ENCODE measurements around the gene GNG5. TPM values are rescaled to one million over a fixed set of nuclear protein-coding genes. Genes with fewer than 3 reads are reported as not detected.

The GNG5 gene
- total RNA-seq, 1 experiment from 2014 or later = 115 TPM

GRCh38 chr1:84488107-84488506 lies 18.3 kb downstream of the GNG5 start:
- H3K4me2 ChIP-seq (ENCODE audit: insufficient read depth, insufficient read length, low read length) = no peak overlapping the region
- H3K23ac ChIP-seq (ENCODE audit: insufficient read length, low read depth, low read length) = no peak overlapping the region
- H3K4me1 Mint-ChIP-seq = no peaks in the 10 kb centered on the region
- H2BK120ac ChIP-seq (ENCODE audit: low read depth, low read length, poor library complexity, severe bottlenecking) = no peak overlapping the region
- TF ChIP-seq, protein P1, sequence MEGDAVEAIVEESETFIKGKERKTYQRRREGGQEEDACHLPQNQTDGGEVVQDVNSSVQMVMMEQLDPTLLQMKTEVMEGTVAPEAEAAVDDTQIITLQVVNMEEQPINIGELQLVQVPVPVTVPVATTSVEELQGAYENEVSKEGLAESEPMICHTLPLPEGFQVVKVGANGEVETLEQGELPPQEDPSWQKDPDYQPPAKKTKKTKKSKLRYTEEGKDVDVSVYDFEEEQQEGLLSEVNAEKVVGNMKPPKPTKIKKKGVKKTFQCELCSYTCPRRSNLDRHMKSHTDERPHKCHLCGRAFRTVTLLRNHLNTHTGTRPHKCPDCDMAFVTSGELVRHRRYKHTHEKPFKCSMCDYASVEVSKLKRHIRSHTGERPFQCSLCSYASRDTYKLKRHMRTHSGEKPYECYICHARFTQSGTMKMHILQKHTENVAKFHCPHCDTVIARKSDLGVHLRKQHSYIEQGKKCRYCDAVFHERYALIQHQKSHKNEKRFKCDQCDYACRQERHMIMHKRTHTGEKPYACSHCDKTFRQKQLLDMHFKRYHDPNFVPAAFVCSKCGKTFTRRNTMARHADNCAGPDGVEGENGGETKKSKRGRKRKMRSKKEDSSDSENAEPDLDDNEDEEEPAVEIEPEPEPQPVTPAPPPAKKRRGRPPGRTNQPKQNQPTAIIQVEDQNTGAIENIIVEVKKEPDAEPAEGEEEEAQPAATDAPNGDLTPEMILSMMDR (conservative IDR thresholded peaks at IDR 0.05) = no peak
- H3K4me1 ChIP-seq (ENCODE audit: insufficient read depth, low read length) = no peaks in the 10 kb centered on the region
- H2AFZ ChIP-seq (ENCODE audit: low read length) = no peak overlapping the region
- H3K27me3 ChIP-seq (ENCODE audit: insufficient read depth, low read length) = no peaks in the 10 kb centered on the region
- H2AK5ac ChIP-seq (ENCODE audit: insufficient read length, low read length) = no peak overlapping the region
- H3K36me3 Mint-ChIP-seq (ENCODE audit: insufficient read depth in 1 of 3, low read depth in 3 of 3) = peaks cover 26 to 67% (median 52%) of the 10 kb centered on the region in 3 experiments
- H2BK5ac ChIP-seq (ENCODE audit: insufficient read length, low read length) = no peak overlapping the region
- DNase-seq = no peak
- no peak overlapping the region for H3K27ac ChIP-seq (ENCODE audit: insufficient read length, low read depth, low read length)
- H2BK12ac ChIP-seq (ENCODE audit: insufficient read length, low read depth, low read length) = no peak overlapping the region
- H2BK20ac ChIP-seq (ENCODE audit: low read depth, low read length, poor library complexity, severe bottlenecking) = no peak overlapping the region
- no peak overlapping the region for H3K18ac ChIP-seq (ENCODE audit: insufficient read length, low read depth, low read length)
- no peak overlapping the region for H4K8ac ChIP-seq (replicated peaks; ENCODE audit: insufficient read length, low read depth, low read length)
- H3K27me3 Mint-ChIP-seq (ENCODE audit: low read depth) = no peaks in the 10 kb centered on the region
- no peak overlapping the region for H4K91ac ChIP-seq (ENCODE audit: insufficient read length, low read depth, low read length)
- no peak overlapping the region for H3K14ac ChIP-seq (ENCODE audit: insufficient read depth, low read length)
- no peak overlapping the region for H3K56ac ChIP-seq (ENCODE audit: insufficient read length, low read depth, low read length)
- H3T11ph ChIP-seq (ENCODE audit: low read length) = no peak overlapping the region
- H3K9me3 ChIP-seq (ENCODE audit: control insufficient read depth, low read depth, low read length) = no peaks in the 10 kb centered on the region
- no peaks in the 10 kb centered on the region for H3K79me1 ChIP-seq (ENCODE audit: insufficient read depth, low read depth, low read length, poor library complexity, severe bottlenecking)
- no peaks in the 10 kb centered on the region for H3K79me2 ChIP-seq (ENCODE audit: insufficient read depth, low read length)
- no peak overlapping the region for H2BK15ac ChIP-seq (ENCODE audit: low read depth, low read length)
- no peak overlapping the region for H3K9ac ChIP-seq (ENCODE audit: extremely low read depth, insufficient read length, low read length)
- H3K4ac ChIP-seq (ENCODE audit: low read depth, low read length) = no peak overlapping the region
- H3K27ac Mint-ChIP-seq = no peak overlapping the region
- no peaks in the 10 kb centered on the region for H3K23me2 ChIP-seq (ENCODE audit: insufficient read length, low read depth, low read length, poor library complexity, severe bottlenecking)
- no peaks in the 10 kb centered on the region for H3K9me3 Mint-ChIP-seq
- H4K5ac ChIP-seq (ENCODE audit: insufficient read length, low read depth, low read length) = no peak overlapping the region
- no peak overlapping the region for H3K4me3 Mint-ChIP-seq
- no peaks in the 10 kb centered on the region for H4K20me1 ChIP-seq (ENCODE audit: control insufficient read depth, insufficient read depth, insufficient read length)
- WGBS (ENCODE audit: extremely low coverage, insufficient read length, low lambda C conversion rate) = no CpG with 5 or more reads among the region's 3 CpGs
